ENCODE measurements around the gene DESI2.
"Not testable (repeated sequence)": the region's sequence is repeated elsewhere in the genome, so short reads cannot be mapped to it uniquely, and the experiment has no call there.

- TF ChIP-seq CTCF, POLR2A (IDR thresholded peaks at IDR 0.05): not testable (repeated sequence)
These were observed 86.2 kb downstream of the DESI2 start for GRCh38 chr1:244739140-244739539.

Data from thyroid gland (tissue), 4 donors.